Naive thymus-derived CD8-positive, alpha-beta T cell (primary cell): ENCODE data around the gene PMVK. TPM values are rescaled to one million over a fixed set of nuclear protein-coding genes. Genes with fewer than 3 reads are reported as not detected.

ENCODE experiments used
- ATAC-seq, 2 donors: fragments of 150-1000 bp; cut with Tn5 transposase in 1 of 2; sonication (Bioruptor Pico), chemical (Tn5 transposase) in 1 of 2; 1 replicate in 1 of 2; 2 replicates in 1 of 2; pipeline ENCODE4 v1.10.0; 2021; ENCODE audit warnings: mild to moderate bottlenecking in 2 of 2, moderate library complexity in 2 of 2
- POLR2A ChIA-PET: fragments of 350-600 bp; sonication (Branson Sonifier 250); formaldehyde crosslinking; loops from one replicate; lab custom pipeline; 2021; ENCODE audit warnings: antibody characterized with exemption; lab: Charles Lee
- DNase-seq, 10 donors: peaks; one replicate each; pipeline versions ENCODE4 v3.0.0 to v3.0.0-alpha.2; 2020 to 2022
- H3K27ac Mint-ChIP-seq, 10 donors: one replicate each; pipeline ENCODE4 v1.8.0; 2020 to 2022; ENCODE audit warnings: mild to moderate bottlenecking in 10 of 10, mixed read lengths in 10 of 10, moderate library complexity in 4 of 10, inconsistent platforms in 1 of 10
- H3K27me3 Mint-ChIP-seq, 5 donors: one replicate each; pipeline ENCODE4 v1.8.0; 2021 to 2022; ENCODE audit warnings: mixed read lengths in 5 of 5
- H3K36me3 Mint-ChIP-seq, 3 donors: one replicate each; pipeline ENCODE4 v1.8.0; 2020 to 2022; ENCODE audit warnings: mixed read lengths in 3 of 3, mild to moderate bottlenecking in 2 of 3, inconsistent platforms in 1 of 3
- H3K4me1 Mint-ChIP-seq, 4 donors: one replicate each; pipeline ENCODE4 v1.8.0; 2021 to 2022; ENCODE audit warnings: mixed read lengths in 4 of 4
- H3K4me3 Mint-ChIP-seq, 10 donors: one replicate each; pipeline ENCODE4 v1.8.0; 2020 to 2022; ENCODE audit warnings: mild to moderate bottlenecking in 10 of 10, mixed read lengths in 10 of 10, moderate library complexity in 6 of 10, inconsistent platforms in 1 of 10
- H3K9me3 Mint-ChIP-seq, 9 donors: one replicate each; pipeline ENCODE4 v1.8.0; 2020 to 2022; ENCODE audit warnings: mixed read lengths in 9 of 9, mild to moderate bottlenecking in 3 of 9, inconsistent platforms in 1 of 9, moderate library complexity in 1 of 9
- polyA plus RNA-seq, 3 donors: library from polyadenylated mRNA; unstranded; fragments of 300-500 nt; fragmentation: Illumina TruSeq; gene quantifications; one replicate each; pipeline ENCODE4 v1.2.3, GENCODE V29; 2021
- total RNA-seq, 8 experiments: library from RNA in 2 of 8; stranded (reverse) in 2 of 8; gene quantifications; one replicate each; pipeline ENCODE4 v1.2.3 and lab custom pipeline; 2021 to 2026

PMVK gene
- total and polyA plus RNA-seq, 5 experiments from 2014 or later: 11.7 to 45.7 (median 41.0) TPM

GRCh38 chr1:154945160-154945961 lies 8.8 kb upstream of the PMVK start:
- peaks cover 23 to 60% (median 51%) of the 10 kb centered on the region in 4 donors for H3K4me1 Mint-ChIP-seq
- no peaks in the 10 kb centered on the region for H3K27me3 Mint-ChIP-seq
- H3K36me3 Mint-ChIP-seq: peaks cover 0 to 57% (median 5%) of the 10 kb centered on the region in 3 donors
- H3K27ac Mint-ChIP-seq: peak overlapping the region in 7 of 10 donors; percentile 20 to 95 (median 43)
- H3K4me3 Mint-ChIP-seq: no peak overlapping the region
- POLR2A ChIA-PET: interaction anchor here (1.3 to 1.9 kb wide), 3 partner anchors 8 to 72 kb away, joined by 3 to 8 read pairs (median 6); partner anchors contain the start of genes PMVK and PYGO2
- H3K9me3 Mint-ChIP-seq: no peaks in the 10 kb centered on the region
- no peak for DNase-seq
- ATAC-seq: no peak

DNA sequence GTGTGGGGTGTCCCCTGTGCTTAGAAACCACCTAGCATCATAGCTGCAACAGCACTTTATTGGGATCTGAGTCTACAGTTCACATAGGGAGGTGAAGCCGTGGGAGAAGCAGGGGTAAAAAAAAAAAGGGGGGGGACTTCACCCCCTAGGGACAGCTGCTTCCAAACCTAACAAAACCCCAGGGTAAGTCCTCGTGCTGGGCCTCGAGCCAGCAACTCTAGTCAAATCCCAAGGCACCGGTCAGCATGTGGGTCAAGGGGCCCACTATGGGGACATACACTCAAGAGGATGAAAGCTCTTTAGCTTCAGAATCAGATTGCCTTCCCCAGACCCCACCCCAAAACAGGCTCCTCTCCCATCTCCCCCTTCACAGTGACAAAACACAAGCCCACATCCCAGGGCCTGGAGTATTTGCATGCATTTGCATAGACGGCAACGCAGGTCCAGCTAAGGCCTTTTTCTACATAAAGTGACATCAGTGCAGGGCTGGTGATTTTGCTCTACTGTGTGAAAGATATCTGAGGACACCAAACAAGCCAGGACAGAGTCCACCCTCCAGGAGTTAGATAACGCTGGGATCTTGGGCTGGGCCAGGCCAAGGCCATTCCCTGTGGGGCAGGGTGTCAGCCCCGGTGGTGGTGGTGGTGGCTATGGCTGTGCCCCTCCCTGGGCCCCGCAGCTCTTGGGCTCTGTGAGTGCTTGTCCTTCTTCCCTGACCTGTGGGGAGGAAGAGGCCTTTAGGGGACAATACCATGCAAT lies 8.1 kb upstream of the PMVK start:
- POLR2A ChIA-PET: interaction anchor here (1.0 to 1.9 kb wide), 8 partner anchors 8 to 384 kb away, joined by 3 to 8 read pairs (median 3); partner anchors contain the start of genes PMVK and PYGO2
- peak overlapping the region in 1 of 10 donors; percentile 15 for H3K4me3 Mint-ChIP-seq
- no peaks in the 10 kb centered on the region for H3K27me3 Mint-ChIP-seq
- ATAC-seq (no peak), DNase-seq (no peak)
- H3K9me3 Mint-ChIP-seq: no peaks in the 10 kb centered on the region
- peaks cover 0 to 52% (median 5%) of the 10 kb centered on the region in 3 donors for H3K36me3 Mint-ChIP-seq
- H3K27ac Mint-ChIP-seq: peak overlapping the region in 9 of 10 donors; percentile 74 to 95 (median 91)
- H3K4me1 Mint-ChIP-seq: peaks cover 23 to 64% (median 54%) of the 10 kb centered on the region in 4 donors

DNA sequence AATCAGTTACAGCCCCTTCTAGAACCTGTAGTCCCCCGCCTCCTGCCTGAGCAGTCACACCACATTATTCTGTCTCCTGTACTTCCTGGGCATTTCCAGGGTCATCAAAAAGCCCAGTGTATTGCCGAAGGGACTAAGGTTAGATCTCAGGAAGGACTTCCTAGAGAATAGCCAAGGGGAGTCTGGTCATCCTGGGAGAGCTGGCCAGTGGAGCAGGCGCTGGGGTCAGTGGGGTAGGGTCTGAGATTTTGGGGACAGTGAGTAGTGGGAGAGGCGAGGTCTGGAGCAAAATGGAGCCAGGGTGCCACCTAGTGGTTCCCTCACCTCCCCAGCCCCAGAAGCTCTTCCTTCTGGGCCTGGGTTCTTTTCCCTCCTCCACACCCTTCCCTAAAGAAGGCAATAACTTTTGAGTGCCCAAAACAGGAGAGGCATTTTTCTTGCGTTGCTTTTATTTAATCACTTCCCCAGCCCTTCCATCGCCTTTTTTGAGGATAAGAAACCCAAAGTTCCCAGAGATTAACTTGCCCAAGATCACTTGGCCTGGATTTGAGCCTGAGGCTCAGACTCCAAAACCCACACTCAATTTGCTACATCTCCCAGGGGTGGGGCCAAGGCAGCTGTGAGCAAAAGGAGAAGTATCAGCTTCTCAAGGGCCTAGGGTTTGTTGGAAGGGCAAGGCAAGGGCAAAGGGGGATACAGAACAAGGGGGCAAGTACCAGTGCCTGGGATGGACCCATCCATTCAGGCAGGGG lies 7.3 kb upstream of the PMVK start:
- H3K27me3 Mint-ChIP-seq: no peaks in the 10 kb centered on the region
- H3K27ac Mint-ChIP-seq: peak overlapping the region; percentile 78 to 94 (median 90)
- DNase-seq (peak in 1 of 10 donors; percentile 35), ATAC-seq (peak in 1 of 2 donors; percentile 24)
- H3K9me3 Mint-ChIP-seq: no peaks in the 10 kb centered on the region
- peaks cover 0 to 46% (median 5%) of the 10 kb centered on the region in 3 donors for H3K36me3 Mint-ChIP-seq
- peak overlapping the region in 5 of 10 donors; percentile 8 to 74 (median 38) for H3K4me3 Mint-ChIP-seq
- peaks cover 24 to 64% (median 55%) of the 10 kb centered on the region in 4 donors for H3K4me1 Mint-ChIP-seq
- POLR2A ChIA-PET: interaction anchor here (0.6 to 1.5 kb wide), 9 partner anchors 17 to 976 kb away, joined by 3 to 7 read pairs (median 3); partner anchors contain the start of genes CREB3L4 and PYGO2

DNA sequence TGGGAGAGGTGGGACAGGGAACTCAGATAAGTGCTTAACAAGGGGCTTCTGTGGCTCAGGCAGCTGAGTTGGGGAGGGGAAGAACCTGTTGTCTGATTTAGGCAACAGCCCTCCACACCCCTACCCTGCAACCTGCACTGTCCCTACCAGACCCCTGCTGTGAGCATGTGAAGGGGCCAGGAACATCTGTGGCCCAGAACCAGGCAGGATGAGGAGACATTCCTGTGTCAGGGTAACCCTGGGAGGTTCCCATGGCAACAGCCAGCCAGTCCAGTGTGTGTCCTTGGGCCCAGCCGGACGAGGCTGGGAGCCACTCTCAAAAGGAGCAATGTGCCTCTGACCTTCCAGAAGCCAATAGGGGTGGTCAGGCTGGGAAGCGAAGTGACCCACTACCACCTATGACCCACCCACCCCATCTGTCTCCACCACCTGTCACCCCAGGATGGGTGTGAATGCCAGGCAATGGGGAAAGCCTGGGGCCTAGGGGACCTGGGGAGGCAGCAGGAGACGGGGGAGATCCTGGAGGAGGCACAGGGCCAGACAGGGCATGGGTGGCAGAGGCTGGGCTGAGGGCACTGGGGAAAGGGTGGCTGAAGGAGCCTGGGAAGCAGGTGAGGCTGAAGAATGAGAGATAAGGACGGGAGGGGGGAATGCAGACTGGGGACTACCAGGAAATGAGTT lies 5.0 kb upstream of the PMVK start:
- no peak for ATAC-seq
- POLR2A ChIA-PET: interaction anchor here (2.9 kb wide), 1 partner anchor 20 kb away, joined by 19 read pairs; the partner anchor contains the start of gene PYGO2
- Mint-ChIP-seq H3K4me3 (peak overlapping the region in 1 of 10 donors; percentile 38), H3K27me3 (no peaks in the 10 kb centered on the region), H3K9me3 (peaks cover 0 to under 1% (median 0%) of the 10 kb centered on the region in 9 donors), H3K27ac (peak overlapping the region; percentile 41 to 94 (median 73)), H3K4me1 (peaks cover 27 to 80% (median 67%) of the 10 kb centered on the region in 4 donors), H3K36me3 (peaks cover 0 to 25% (median 0%) of the 10 kb centered on the region in 3 donors)
- no peak for DNase-seq

- H3K4me3 Mint-ChIP-seq: peak overlapping the region in 5 of 10 donors; percentile 5 to 54 (median 19)
- peaks cover 0 to 2% (median 0%) of the 10 kb centered on the region in 9 donors for H3K9me3 Mint-ChIP-seq
- ATAC-seq: no peak
- peaks cover 28 to 86% (median 70%) of the 10 kb centered on the region in 4 donors for H3K4me1 Mint-ChIP-seq
- POLR2A ChIA-PET: interaction anchor here (1.2 to 2.9 kb wide), 4 partner anchors 8 to 271 kb away, joined by 3 to 19 read pairs (median 5); partner anchors contain the start of gene PYGO2
- no peaks in the 10 kb centered on the region for H3K27me3 Mint-ChIP-seq
- no peak for DNase-seq
- H3K36me3 Mint-ChIP-seq: peaks cover 0 to 17% (median 0%) of the 10 kb centered on the region in 3 donors
- H3K27ac Mint-ChIP-seq: peak overlapping the region; percentile 21 to 92 (median 70)
Measured at GRCh38 chr1:154940651-154941194, 4.2 kb upstream of the PMVK start.

- no peak for ATAC-seq
- DNase-seq: no peak
- Mint-ChIP-seq H3K27ac (peak overlapping the region in 7 of 10 donors; percentile 20 to 92 (median 69)), H3K27me3 (no peaks in the 10 kb centered on the region), H3K36me3 (peaks cover 0 to 13% (median 0%) of the 10 kb centered on the region in 3 donors), H3K9me3 (peaks cover 0 to 2% (median 0%) of the 10 kb centered on the region in 9 donors), H3K4me3 (peak overlapping the region in 2 of 10 donors; percentile 33 to 60), H3K4me1 (peaks cover 28 to 91% (median 74%) of the 10 kb centered on the region in 4 donors)
- POLR2A ChIA-PET: interaction anchor here (1.2 to 2.9 kb wide), 4 partner anchors 8 to 270 kb away, joined by 3 to 19 read pairs (median 5); partner anchors contain the start of gene PYGO2
Measured at GRCh38 chr1:154940213-154940560, 3.7 kb upstream of the PMVK start.

DNA sequence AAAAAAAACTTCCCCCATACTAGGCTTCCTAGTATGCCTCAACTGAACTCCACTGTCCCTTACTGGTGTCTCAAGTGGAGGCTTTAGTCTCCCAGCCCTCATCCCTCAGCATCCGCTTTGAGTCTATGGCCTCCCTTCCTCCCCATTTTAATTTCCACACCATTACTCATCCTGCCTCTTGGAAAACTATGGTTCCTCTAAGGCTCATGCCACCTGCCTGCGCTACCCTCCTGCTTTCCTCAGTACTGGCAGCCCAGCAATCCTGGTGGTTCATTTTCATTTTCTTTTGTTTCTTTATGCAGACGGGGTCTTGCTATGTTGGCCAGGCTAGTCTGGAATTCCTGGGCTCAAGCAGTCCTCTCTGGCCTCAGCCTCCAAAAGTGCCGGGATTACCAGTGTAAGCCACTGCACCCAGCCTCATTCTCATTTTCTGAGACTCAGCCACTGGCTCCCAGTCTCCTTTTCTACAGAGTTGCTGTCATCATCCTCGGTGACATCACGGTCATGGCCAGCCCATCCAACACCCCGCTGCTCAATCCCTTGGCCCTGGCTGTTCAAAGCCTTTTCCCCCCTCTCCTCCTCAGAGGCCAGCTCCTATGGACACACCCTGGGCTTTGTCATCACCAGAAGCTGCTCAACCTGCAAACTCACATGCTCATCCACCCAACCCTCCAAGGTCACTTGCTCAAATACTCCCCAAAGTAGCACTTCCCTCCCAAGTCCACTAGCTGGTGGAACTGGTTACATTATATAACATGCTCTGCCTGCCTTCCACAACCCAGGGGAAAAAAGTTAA lies 2.3 kb upstream of the PMVK start:
- Mint-ChIP-seq H3K9me3 (peaks cover 0 to 2% (median 0%) of the 10 kb centered on the region in 9 donors), H3K27me3 (no peaks in the 10 kb centered on the region), H3K36me3 (peaks cover 0 to under 1% (median 0%) of the 10 kb centered on the region in 3 donors), H3K27ac (peak overlapping the region; percentile 82 to 100 (median 98)), H3K4me1 (peaks cover 25 to 86% (median 72%) of the 10 kb centered on the region in 4 donors), H3K4me3 (peak overlapping the region; percentile 38 to 93 (median 68))
- DNase-seq (no peak), ATAC-seq (no peak)
- POLR2A ChIA-PET: interaction anchor here (0.7 to 4.0 kb wide), 7 partner anchors 9 to 312 kb away, joined by 3 to 87 read pairs (median 4); partner anchors contain the start of genes PBXIP1 and PYGO2

- Mint-ChIP-seq H3K4me3 (peak overlapping the region; percentile 86 to 100 (median 98)), H3K9me3 (peaks cover 0 to 2% (median 0%) of the 10 kb centered on the region in 9 donors), H3K4me1 (peaks cover 22 to 78% (median 65%) of the 10 kb centered on the region in 4 donors), H3K27me3 (no peaks in the 10 kb centered on the region), H3K27ac (peak overlapping the region; percentile 98 to 100 (median 99)), H3K36me3 (no peaks in the 10 kb centered on the region)
- POLR2A ChIA-PET: interaction anchor here (1.0 to 4.0 kb wide), 10 partner anchors 7 to 197 kb away, joined by 3 to 87 read pairs (median 12); partner anchors contain the start of genes CKS1B, PBXIP1 and PYGO2
- DNase-seq (peak in 1 of 10 donors; percentile 37), ATAC-seq (no peak)
Measured at GRCh38 chr1:154937988-154938386, 1.5 kb upstream of the PMVK start.

DNA sequence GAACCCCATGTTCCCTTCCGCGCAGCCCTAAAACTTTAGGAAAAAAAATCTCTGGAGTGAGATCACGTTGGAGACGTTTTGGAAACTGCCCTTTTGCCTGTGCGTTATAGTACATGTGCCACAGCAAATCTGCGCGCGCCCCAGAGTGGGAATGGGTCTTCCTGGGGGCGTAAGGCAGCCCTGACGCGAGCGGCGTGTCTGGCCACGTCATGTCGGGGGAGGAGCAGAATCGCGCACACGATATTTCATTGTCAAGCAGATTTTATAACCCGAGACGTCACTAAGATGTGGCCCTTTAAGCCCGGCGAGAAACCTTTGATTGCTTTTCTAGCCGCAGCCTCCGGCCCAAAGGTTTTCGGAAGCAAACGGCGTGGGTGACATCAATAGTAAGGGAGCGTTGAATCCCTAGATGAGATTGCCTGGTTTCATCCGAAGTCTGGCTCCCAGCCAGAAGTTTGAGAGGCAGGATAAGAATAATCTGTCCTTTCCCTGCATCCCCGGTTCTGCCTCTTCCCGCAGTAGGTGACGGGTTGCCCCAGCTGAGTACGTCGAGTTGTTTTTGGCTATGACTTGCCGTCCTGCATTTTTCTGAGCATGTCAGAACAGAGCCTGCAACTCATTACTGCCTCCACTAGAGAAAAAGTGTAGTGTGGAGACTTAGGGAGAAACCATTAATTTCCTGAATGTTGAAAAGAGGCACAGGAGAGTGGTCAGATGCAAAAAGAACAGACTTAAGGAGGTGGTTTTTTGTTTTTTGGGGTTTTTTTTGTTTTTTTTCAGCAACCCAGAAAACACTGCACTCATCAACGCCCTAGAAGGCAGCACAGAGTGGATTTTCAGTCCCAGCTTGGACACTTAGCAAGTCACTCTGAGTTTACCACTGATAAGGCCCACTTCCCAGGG lies 817 bp upstream of the PMVK start:
- H3K27me3 Mint-ChIP-seq: no peaks in the 10 kb centered on the region
- H3K4me3 Mint-ChIP-seq: peak overlapping the region; percentile 86 to 100 (median 98)
- H3K9me3 Mint-ChIP-seq: peaks cover 0 to 2% (median 0%) of the 10 kb centered on the region in 9 donors
- ATAC-seq (peak; percentile 60 to 83), DNase-seq (peak; percentile 81 to 100 (median 95))
- POLR2A ChIA-PET: interaction anchor here (0.8 to 4.0 kb wide), 25 partner anchors 8 to 377 kb away, joined by 3 to 87 read pairs (median 4); partner anchors contain the start of genes CKS1B, FLAD1, LENEP and PBXIP1
- H3K27ac Mint-ChIP-seq: peak overlapping the region; percentile 98 to 100 (median 99)
- no peaks in the 10 kb centered on the region for H3K36me3 Mint-ChIP-seq
- peaks cover 20 to 71% (median 58%) of the 10 kb centered on the region in 4 donors for H3K4me1 Mint-ChIP-seq
